Measurements from ENCODE around the gene CDK2AP2.

DNA sequence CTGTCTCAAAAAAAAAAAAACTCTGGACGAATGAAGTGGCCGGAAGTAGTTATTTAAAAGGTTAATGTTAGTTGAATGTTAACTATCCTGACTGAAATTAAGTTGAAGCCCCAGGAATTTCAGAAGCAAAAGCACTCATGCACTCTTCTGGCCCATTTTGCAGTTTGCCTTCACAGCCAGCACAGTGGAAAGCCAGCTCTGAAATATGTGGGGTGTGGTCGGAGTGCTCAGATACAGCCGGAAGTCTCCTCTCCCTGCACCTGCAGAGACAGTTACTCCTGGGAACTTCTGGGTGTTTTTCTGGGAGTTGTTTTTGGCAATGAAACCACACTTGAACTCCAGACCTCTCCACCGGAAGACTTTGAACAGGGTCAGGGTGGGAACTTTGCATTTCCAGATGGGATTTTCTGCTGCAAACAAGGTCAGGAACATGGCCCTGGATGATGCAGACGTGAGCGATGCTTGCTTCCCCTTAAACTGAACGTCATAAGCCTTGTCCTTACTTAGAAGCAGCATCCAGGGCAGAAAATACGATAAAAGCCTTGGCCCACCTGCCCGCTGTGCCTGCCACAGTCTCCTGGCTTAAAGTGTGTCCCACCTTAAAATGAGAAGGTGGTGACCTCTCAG, 36.8 kb upstream of the CDK2AP2 start:
- TF ChIP-seq, protein P1, sequence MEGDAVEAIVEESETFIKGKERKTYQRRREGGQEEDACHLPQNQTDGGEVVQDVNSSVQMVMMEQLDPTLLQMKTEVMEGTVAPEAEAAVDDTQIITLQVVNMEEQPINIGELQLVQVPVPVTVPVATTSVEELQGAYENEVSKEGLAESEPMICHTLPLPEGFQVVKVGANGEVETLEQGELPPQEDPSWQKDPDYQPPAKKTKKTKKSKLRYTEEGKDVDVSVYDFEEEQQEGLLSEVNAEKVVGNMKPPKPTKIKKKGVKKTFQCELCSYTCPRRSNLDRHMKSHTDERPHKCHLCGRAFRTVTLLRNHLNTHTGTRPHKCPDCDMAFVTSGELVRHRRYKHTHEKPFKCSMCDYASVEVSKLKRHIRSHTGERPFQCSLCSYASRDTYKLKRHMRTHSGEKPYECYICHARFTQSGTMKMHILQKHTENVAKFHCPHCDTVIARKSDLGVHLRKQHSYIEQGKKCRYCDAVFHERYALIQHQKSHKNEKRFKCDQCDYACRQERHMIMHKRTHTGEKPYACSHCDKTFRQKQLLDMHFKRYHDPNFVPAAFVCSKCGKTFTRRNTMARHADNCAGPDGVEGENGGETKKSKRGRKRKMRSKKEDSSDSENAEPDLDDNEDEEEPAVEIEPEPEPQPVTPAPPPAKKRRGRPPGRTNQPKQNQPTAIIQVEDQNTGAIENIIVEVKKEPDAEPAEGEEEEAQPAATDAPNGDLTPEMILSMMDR (IDR thresholded peaks at IDR 0.05), result no peak
- TF ChIP-seq EZH2 (IDR thresholded peaks at IDR 0.05; ENCODE audit: borderline replicate concordance, insufficient read depth, low read depth, low read length, poor library complexity, severe bottlenecking), result no peak
